Loucy (cell line): Measurements from ENCODE around the gene HSF2BP.

ENCODE experiments used
- CTCF ChIP-seq: fragments of 200-600 bp; sonication (generic); conservative IDR thresholded peaks from 2 replicates; pipeline ENCODE4 v1.5.1; 2014; ENCODE audit warnings: mild to moderate bottlenecking, antibody characterized with exemption, low read length
- EZH2phosphoT487 ChIP-seq: fragments of 200-600 bp; IDR thresholded peaks from 2 replicates; pipeline ENCODE4 v1.6.1; 2018; ENCODE audit warnings: antibody characterized with exemption, mild to moderate bottlenecking, moderate library complexity, borderline replicate concordance

GRCh38 chr21:43614839-43615238 is 44.4 kb downstream of the HSF2BP start:
- TF ChIP-seq CTCF, result no peak
- no peak for TF ChIP-seq EZH2phosphoT487
